Measurements from ENCODE around the gene KIF12. TPM values are rescaled to one million over a fixed set of nuclear protein-coding genes. Genes with fewer than 3 reads are reported as not detected.

KIF12 gene
- total and polyA plus RNA-seq, 2 donors (not counting 1 experiment from before 2014, with no cell fraction given), result not detected

- H3K4me1 ChIP-seq (ENCODE audit: control insufficient read depth in 2 of 2, insufficient read depth in 2 of 2, low read length in 2 of 2), result no peaks in the 10 kb centered on the region
- H3K27me3 ChIP-seq (replicated peaks in 1 of 4; ENCODE audit: control extremely low read depth in 1 of 4, control insufficient read depth in 3 of 4, insufficient read depth in 4 of 4, low read length in 3 of 4), result no peaks in the 10 kb centered on the region
- Mint-ChIP-seq H3K27me3 (peaks cover 4% of the 10 kb centered on the region), H3K9me3 (ENCODE audit: insufficient read depth) (no peaks in the 10 kb centered on the region), H3K4me1 (no peaks in the 10 kb centered on the region), H3K27ac (no peak overlapping the region), H3K4me3 (no peak overlapping the region)
- H4K20me1 ChIP-seq (ENCODE audit: control insufficient read depth, insufficient read depth, low read length, poor library complexity, severe bottlenecking), result no peaks in the 10 kb centered on the region
- peaks cover 0 to 8% (median 0%) of the 10 kb centered on the region in 3 donors for H3K9me3 ChIP-seq (ENCODE audit: control extremely low read depth in 1 of 3, control insufficient read depth in 2 of 3, insufficient read depth in 1 of 3, low read length in 2 of 3)
- no peaks in the 10 kb centered on the region for H3K79me2 ChIP-seq (ENCODE audit: control insufficient read depth, insufficient read depth, low read length)
- intact Hi-C loops (cut with micrococcal nuclease), result no loop called here
- 97% methylated on average over 43 of the region's 44 CpGs for WGBS (ENCODE audit: insufficient coverage)
- H2AFZ ChIP-seq (ENCODE audit: insufficient read depth, low read depth, low read length, poor library complexity, severe bottlenecking), result no peak overlapping the region
- H3K9ac ChIP-seq (ENCODE audit: low read length), result no peak overlapping the region
- no peak overlapping the region for H3K27ac ChIP-seq (ENCODE audit: low read length in 2 of 2)
- TF ChIP-seq EZH2 (IDR thresholded peaks at IDR 0.05; ENCODE audit: borderline replicate concordance, insufficient read depth, low read depth, low read length, poor library complexity, severe bottlenecking), result no peak
- no peak for TF ChIP-seq CTCF (IDR thresholded peaks at IDR 0.05)
- H3K4me3 ChIP-seq (ENCODE audit: control extremely low read depth in 1 of 5, extremely low read depth in 1 of 5, insufficient read depth in 1 of 5, low read depth in 2 of 5, low read length in 4 of 5), result no peak overlapping the region
- DNase-seq, result no peak
- no peak overlapping the region for H3K4me2 ChIP-seq (replicated peaks; ENCODE audit: low read depth, low read length, poor library complexity, severe bottlenecking)
- POLR2A ChIA-PET, result no interaction called here
- ATAC-seq (ENCODE audit: low read depth), result no peak
- no peaks in the 10 kb centered on the region for H3K36me3 ChIP-seq (replicated peaks in 1 of 2; ENCODE audit: control extremely low read depth in 1 of 2, control insufficient read depth in 1 of 2, extremely low read depth in 1 of 2, insufficient read depth in 2 of 2, low read length in 1 of 2)
- CTCF ChIA-PET, result no interaction called here
Measured at GRCh38 chr9:114048533-114049415, 50.3 kb downstream of the KIF12 start.

- H3K27ac Mint-ChIP-seq, result no peak overlapping the region
- no peaks in the 10 kb centered on the region for H3K4me1 Mint-ChIP-seq
- Histone ChIP-seq H3K9ac (ENCODE audit: low read length) (no peak overlapping the region), H3K36me3 (replicated peaks in 1 of 2; ENCODE audit: control extremely low read depth in 1 of 2, control insufficient read depth in 1 of 2, extremely low read depth in 1 of 2, insufficient read depth in 2 of 2, low read length in 1 of 2) (no peaks in the 10 kb centered on the region), H3K27me3 (replicated peaks in 1 of 4; ENCODE audit: control extremely low read depth in 1 of 4, control insufficient read depth in 3 of 4, insufficient read depth in 4 of 4, low read length in 3 of 4) (no peaks in the 10 kb centered on the region), H3K9me3 (ENCODE audit: control extremely low read depth in 1 of 3, control insufficient read depth in 2 of 3, insufficient read depth in 1 of 3, low read length in 2 of 3) (peaks cover 0 to 8% (median 0%) of the 10 kb centered on the region in 3 donors), H3K4me3 (ENCODE audit: control extremely low read depth in 1 of 5, extremely low read depth in 1 of 5, insufficient read depth in 1 of 5, low read depth in 2 of 5, low read length in 4 of 5) (no peak overlapping the region), H4K20me1 (ENCODE audit: control insufficient read depth, insufficient read depth, low read length, poor library complexity, severe bottlenecking) (no peaks in the 10 kb centered on the region), H3K4me2 (replicated peaks; ENCODE audit: low read depth, low read length, poor library complexity, severe bottlenecking) (no peak overlapping the region), H3K4me1 (ENCODE audit: control insufficient read depth in 2 of 2, insufficient read depth in 2 of 2, low read length in 2 of 2) (no peaks in the 10 kb centered on the region), H3K79me2 (ENCODE audit: control insufficient read depth, insufficient read depth, low read length) (no peaks in the 10 kb centered on the region), H3K27ac (ENCODE audit: low read length in 2 of 2) (no peak overlapping the region), H2AFZ (ENCODE audit: insufficient read depth, low read depth, low read length, poor library complexity, severe bottlenecking) (no peak overlapping the region)
- ChIA-PET CTCF (no interaction called here), POLR2A (no interaction called here)
- DNase-seq, result no peak
- H3K4me3 Mint-ChIP-seq, result no peak overlapping the region
- intact Hi-C loops (cut with micrococcal nuclease), result no loop called here
- no peaks in the 10 kb centered on the region for H3K9me3 Mint-ChIP-seq (ENCODE audit: insufficient read depth)
- TF ChIP-seq CTCF (IDR thresholded peaks at IDR 0.05), result no peak
- no peak for TF ChIP-seq EZH2 (IDR thresholded peaks at IDR 0.05; ENCODE audit: borderline replicate concordance, insufficient read depth, low read depth, low read length, poor library complexity, severe bottlenecking)
- peaks cover 4% of the 10 kb centered on the region for H3K27me3 Mint-ChIP-seq
- 64% methylated on average over 1 of the region's 3 CpGs for WGBS (ENCODE audit: insufficient coverage)
- ATAC-seq (ENCODE audit: low read depth), result no peak
Measured at GRCh38 chr9:114047717-114048116, 51.4 kb downstream of the KIF12 start.
